HG03025 (cell line): Measurements from ENCODE around the gene ADAMTS7.
"Not testable (repeated sequence)": the region's sequence is repeated elsewhere in the genome, so short reads cannot be mapped to it uniquely, and the experiment has no call there.

Source experiments
- ATAC-seq: cut with Tn5 transposase; IDR thresholded peaks from one replicate; pipeline ENCODE4 v1.9.1; 2021; ENCODE audit warnings: mild to moderate bottlenecking, moderate library complexity; ENCODE audit not compliant: unreplicated experiment, low FRiP score

ADAMTS7 gene

GRCh38 chr15:78755900-78756591 lies 55.2 kb downstream of the ADAMTS7 start:
- not testable (repeated sequence) for ATAC-seq

- ATAC-seq, result not testable (repeated sequence)
These were observed 56.5 kb downstream of the ADAMTS7 start for GRCh38 chr15:78754637-78755280.

GRCh38 chr15:78753751-78754535 lies 57.3 kb downstream of the ADAMTS7 start:
- not testable (repeated sequence) for ATAC-seq

- ATAC-seq, result not testable (repeated sequence)
These were observed 58.0 kb downstream of the ADAMTS7 start for GRCh38 chr15:78753359-78753659.

DNA sequence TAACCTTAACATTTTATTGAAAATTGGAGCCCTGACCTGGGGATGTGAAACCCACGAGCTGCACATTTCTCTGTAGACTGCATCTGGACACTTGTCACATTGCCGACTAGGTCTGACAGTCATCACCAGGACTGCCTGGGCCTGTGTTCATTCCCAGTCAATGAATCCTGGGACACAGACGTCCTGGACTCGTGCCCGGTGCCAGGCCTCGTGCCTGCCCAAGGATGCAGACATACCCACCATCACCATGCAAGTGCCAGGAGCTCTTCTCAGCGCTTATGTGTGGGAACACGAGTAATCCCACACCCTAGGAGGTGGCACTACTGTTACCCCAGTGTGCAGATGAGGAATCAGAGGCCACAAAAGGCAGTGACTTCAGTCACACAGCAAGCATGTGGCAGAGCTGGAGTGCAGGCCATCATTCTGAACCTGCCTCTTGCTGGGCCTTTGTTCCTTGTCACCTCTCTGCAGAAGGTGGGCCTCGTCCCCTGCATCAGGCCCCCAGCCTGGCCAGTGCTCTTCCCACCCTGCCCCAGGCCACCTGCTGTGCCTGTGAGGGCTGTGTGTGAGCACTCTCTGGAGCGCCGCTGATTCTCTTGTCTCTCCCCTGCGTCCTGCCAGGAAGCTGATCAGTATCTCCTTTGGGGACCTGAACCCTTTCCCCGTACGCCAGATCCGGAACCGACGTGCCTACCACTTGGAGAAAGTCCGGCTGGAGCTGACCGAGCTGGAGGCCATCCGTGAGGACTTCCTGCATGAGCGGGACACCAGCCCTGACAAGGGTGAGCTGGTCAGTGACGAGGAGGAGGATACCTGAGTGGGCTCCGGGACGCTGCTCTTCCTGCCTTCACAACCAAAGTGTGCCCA lies 58.5 kb downstream of the ADAMTS7 start:
- ATAC-seq, result no peak

- no peak for ATAC-seq
These were observed 59.7 kb downstream of the ADAMTS7 start for GRCh38 chr15:78751602-78751979.

- peak; percentile 76 for ATAC-seq
These were observed 60.2 kb downstream of the ADAMTS7 start for GRCh38 chr15:78750974-78751601.

GRCh38 chr15:78750566-78750965 lies 60.7 kb downstream of the ADAMTS7 start:
- no peak for ATAC-seq

DNA sequence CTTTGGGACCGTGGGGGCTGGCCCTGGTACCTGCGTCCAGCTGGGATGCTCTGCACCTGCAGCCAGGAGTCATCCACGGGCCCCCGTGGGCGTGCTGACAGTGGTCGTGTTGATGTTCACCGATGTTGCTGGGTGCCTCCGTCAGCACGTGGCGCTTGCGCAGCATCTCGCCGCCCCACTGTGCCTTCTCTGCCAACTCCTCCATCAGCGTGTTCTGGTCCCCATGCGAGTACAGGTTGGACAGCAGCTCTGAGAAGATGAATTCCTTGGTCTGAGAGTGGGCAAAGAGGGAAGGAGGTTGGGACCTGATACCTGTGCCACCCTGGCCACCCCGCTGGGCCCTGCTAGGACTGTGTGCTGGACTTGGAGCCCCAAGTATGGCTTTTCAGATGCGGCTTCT lies 61.4 kb downstream of the ADAMTS7 start:
- no peak for ATAC-seq

DNA sequence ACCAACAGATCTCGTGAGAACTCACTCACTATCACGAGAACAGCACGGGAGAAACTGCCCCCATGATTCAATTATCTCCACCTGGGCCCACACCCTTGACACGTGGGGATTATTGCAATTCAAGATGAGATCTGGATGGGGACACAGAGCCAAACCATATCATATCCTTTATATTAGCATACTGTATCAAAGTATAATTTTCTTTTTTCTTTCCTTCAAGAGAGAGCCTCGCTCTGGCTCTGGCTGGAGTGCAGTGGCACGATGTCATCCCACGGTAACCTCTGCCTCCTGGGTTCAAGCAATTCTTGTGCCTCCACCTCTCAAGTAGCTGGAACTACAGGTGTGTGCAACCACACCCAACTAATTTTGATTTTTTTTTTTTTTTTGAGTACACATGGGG lies 63.4 kb downstream of the ADAMTS7 start:
- ATAC-seq, result not testable (repeated sequence)

DNA sequence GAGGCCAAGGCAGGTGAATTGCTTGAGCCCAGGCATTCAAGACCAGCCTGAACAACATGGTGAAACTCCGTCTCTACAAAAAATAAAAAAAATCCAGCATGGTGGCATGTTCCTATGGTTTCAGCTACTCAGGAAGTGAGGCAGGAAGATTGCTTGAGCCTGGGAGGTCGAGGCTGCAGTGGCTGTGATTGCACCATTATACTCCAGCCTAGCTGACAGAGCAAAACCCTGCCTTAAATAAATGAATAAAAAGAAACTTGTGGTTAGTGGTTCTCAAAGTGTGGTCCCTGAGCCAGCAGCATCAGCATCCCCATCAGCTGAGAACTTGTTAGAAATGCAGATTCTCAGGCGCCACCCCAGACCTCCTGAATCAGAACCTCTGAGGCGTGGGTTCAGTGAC lies 69.6 kb downstream of the ADAMTS7 start:
- ATAC-seq, result not testable (repeated sequence)

DNA sequence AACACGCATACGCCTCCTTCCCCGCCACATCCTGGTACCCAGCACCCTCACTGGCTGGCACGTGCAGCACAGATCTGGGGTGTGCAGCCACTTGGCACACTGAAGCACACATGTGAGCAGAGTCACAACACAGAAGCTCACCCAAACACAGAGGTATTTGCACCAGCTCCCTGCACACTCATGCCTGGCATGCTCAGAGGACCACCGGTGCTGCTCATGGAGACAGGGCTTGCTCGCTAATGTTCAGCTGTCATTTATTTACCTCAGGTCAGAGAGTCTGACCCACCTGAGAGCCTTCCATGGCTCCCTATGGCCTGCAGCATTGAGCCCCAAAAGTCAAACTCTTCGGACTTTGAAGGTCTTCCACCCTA lies 70.4 kb downstream of the ADAMTS7 start:
- no peak for ATAC-seq

- no peak for ATAC-seq
These were observed 71.0 kb downstream of the ADAMTS7 start for GRCh38 chr15:78739996-78740903.

DNA sequence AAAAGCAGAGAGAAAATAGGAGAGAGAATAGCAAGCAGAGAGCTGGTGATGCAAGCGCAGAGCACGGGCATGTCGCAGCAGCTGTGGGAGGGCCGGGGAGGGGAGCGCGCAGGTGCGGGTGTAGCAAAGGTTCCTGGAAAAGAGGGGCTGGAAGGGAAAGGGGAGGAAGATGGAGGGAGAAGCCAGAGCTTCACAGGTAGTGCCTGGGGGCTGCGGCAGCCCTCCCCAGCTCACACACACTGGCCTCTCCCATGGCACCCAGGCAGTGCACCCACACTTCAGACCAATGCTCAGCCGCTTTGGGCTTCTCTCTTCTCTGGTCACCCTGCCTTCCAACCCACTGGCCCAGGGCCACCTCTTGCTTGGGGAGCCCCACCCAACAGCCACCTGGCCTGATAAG lies 72.1 kb downstream of the ADAMTS7 start:
- no peak for ATAC-seq

GRCh38 chr15:78737931-78738558 lies 73.2 kb downstream of the ADAMTS7 start:
- not testable (repeated sequence) for ATAC-seq

DNA sequence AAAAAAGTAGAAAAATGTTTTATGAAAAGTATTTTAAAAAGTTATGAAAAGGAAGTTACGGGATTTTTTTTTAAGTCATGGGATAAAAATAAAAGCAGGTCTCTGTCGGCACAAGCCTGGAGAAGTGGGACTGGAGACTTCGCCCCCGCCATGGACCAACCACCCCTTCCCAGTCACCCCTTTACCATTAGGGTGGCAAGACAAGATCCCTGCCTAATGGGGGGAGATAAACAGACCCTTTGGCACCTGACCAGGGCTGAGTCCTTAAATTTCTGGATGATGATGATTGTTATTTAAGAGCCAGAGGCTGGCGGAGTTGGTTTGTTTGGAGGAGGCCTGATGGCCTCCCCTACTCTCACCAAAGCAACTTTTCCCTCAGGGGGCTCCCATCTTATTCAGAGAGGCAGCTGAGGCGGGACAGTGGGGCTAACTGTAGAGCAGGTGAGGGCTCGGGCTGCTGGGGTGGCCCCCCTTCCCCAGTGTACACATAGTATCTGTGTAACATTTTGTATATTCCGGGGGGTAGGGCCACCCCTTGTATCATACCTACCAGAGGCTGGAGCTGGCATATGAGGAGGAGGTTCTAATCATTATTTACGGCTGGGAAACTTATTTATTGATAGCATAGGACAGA lies 74.0 kb downstream of the ADAMTS7 start:
- no peak for ATAC-seq

- not testable (repeated sequence) for ATAC-seq
These were observed 75.0 kb downstream of the ADAMTS7 start for GRCh38 chr15:78736286-78736685.

DNA sequence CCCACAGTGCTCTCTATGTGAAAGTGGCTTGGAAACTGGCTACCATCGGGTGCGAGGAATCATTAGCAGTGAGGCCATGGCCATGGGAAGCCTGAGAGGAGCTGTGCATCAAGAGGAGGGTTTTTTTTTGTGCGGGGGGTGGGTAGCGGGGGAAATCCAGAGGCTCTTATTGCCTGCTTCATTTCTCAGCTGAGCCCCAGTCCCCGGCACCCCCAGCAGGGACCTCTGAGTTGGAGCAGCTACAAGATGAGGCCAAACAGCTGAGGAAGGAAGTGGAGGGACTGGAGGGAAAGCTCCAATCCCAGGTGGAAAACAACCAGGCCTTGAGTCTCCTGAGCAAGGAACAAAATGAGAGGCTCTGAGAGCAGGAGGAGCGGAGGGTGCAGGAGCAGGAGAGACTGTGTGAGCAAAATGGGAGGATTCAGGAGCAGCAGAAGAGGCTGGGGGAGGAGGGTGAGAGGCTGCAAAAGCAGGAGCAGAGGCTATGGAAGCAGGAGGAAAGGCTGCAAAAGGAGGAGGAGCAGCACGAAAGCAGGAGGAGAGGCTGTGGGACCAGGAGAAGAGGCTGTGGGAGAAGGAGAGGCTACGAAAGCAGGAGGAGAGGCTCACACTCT lies 76.7 kb downstream of the ADAMTS7 start:
- ATAC-seq, result no peak
